PC-9 (cell line): ENCODE results near the gene CIAO2B. TPM values are rescaled to one million over a fixed set of nuclear protein-coding genes. Genes with fewer than 3 reads are reported as not detected.

Experiments
- BruUV-seq: library from RNA; stranded (reverse); fragments of 400-500 nt; replicated peaks from 2 replicates; lab custom pipeline; 2021; lab: Mats Ljungman, UMichigan
- CTCF ChIA-PET: fragments of 300-600 bp; sonication (Branson Sonifier 250); formaldehyde crosslinking; loops from one replicate; lab custom pipeline; 2022; ENCODE audit warnings: antibody characterized with exemption; lab: Charles Lee
- POLR2A ChIA-PET: fragments of 300-600 bp; sonication (Branson Sonifier 250); formaldehyde crosslinking; loops from one replicate; lab custom pipeline; 2022; ENCODE audit warnings: antibody characterized with exemption; ENCODE audit not compliant: unreplicated experiment; lab: Charles Lee
- DNase-seq, 2 experiments: peaks; one replicate each; pipeline versions ENCODE4 v3.0.0 to v3.0.0-alpha.2; 2015 to 2022; ENCODE audit warnings: mixed read lengths in 1 of 2
- H2AFZ ChIP-seq: fragments of 200-600 bp; sonication (generic); 2 replicates; pipeline ENCODE4 v1.8.1; 2017; ENCODE audit warnings: antibody characterized with exemption
- H3F3A ChIP-seq: fragments of 200-600 bp; sonication (generic); 2 replicates; pipeline ENCODE4 v1.8.1; 2017; ENCODE audit warnings: antibody characterized with exemption, mild to moderate bottlenecking, low read depth; ENCODE audit not compliant: insufficient read depth
- H3K27ac ChIP-seq: fragments of 200-600 bp; sonication (generic); 2 replicates; pipeline ENCODE4 v1.6.1; 2016; ENCODE audit warnings: mixed run types
- H3K27me3 ChIP-seq: fragments of 200-600 bp; sonication (generic); 2 replicates; pipeline ENCODE4 v1.6.1; 2016; ENCODE audit warnings: low read depth, mixed run types; ENCODE audit not compliant: insufficient read depth
- H3K36me3 ChIP-seq: fragments of 200-600 bp; sonication (generic); 2 replicates; pipeline ENCODE4 v1.6.1; 2016; ENCODE audit warnings: low read depth, mixed run types
- H3K4me1 ChIP-seq: fragments of 200-600 bp; sonication (generic); replicated peaks from 2 replicates; pipeline ENCODE4 v1.6.1; 2016; ENCODE audit warnings: mixed run types; ENCODE audit not compliant: insufficient read depth
- H3K4me2 ChIP-seq: fragments of 200-600 bp; sonication (generic); 2 replicates; pipeline ENCODE4 v1.6.1; 2017; ENCODE audit warnings: mixed run types
- H3K4me3 ChIP-seq: fragments of 200-600 bp; sonication (generic); 2 replicates; pipeline ENCODE4 v1.6.1; 2016; ENCODE audit warnings: mixed run types
- H3K79me2 ChIP-seq: fragments of 200-600 bp; sonication (generic); 2 replicates; pipeline ENCODE4 v1.6.1; 2017; ENCODE audit warnings: low read depth, mixed run types
- H3K9me2 ChIP-seq: fragments of 200-600 bp; sonication (generic); 2 replicates; pipeline ENCODE4 v1.8.1; 2017; ENCODE audit warnings: mild to moderate bottlenecking; ENCODE audit not compliant: insufficient read depth
- H3K9me3 ChIP-seq: fragments of 200-600 bp; sonication (generic); 2 replicates; pipeline ENCODE4 v1.8.1; 2016; ENCODE audit warnings: low read depth; ENCODE audit not compliant: insufficient read depth
- H4K20me1 ChIP-seq: fragments of 200-600 bp; sonication (generic); 2 replicates; pipeline ENCODE4 v1.8.1; 2017; ENCODE audit not compliant: insufficient read depth
- EZH2 ChIP-seq: fragments of 200-600 bp; sonication (generic); IDR thresholded peaks from 2 replicates; pipeline ENCODE4 v1.8.0; 2017; ENCODE audit warnings: antibody characterized with exemption, low read depth
- intact Hi-C: fragments of 100-400 bp; cut with micrococcal nuclease; formaldehyde crosslinking; loops from one replicate; pipeline ENCODE4 v1.10.0; 2022; ENCODE audit not compliant: unreplicated experiment
- total RNA-seq: library from RNA; stranded (reverse); gene quantifications from 2 replicates; pipeline ENCODE4 v1.2.3, GENCODE V29; 2021
- TF ChIP-seq, protein P1 (sequence below): fragments of 200-600 bp; sonication (generic); conservative IDR thresholded peaks from 2 replicates; pipeline ENCODE4 v1.6.1; 2017; ENCODE audit warnings: mixed run types, antibody characterized with exemption, mild to moderate bottlenecking, moderate library complexity

The CIAO2B gene
- total RNA-seq, 1 experiment from 2014 or later, result 87.1 TPM

DNA sequence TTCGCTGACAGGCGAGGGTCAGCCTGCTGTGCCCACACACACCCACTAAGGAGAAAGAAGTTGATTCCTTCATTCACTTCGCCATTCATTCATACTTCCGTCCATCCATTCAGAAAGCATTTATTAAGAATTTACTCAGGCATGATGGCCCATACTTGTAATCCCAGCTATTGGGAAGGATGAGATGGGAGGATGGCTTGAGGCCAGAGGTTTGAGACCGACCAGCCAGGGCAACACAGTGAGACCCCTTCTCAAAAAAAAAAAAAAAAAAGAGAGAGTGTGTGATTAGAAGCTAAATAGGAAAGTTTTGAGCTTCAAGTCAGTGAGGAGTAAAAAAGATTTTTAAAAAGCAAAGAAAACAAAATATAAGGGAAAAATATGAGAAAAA, 9.8 kb upstream of the CIAO2B start:
- ChIA-PET CTCF (interaction anchor here (0.5 to 0.6 kb wide), 2 partner anchors 45 to 426 kb away, joined by 7 to 9 read pairs; no protein-coding TSS in a partner anchor), POLR2A (interaction anchor here (0.6 kb wide), 1 partner anchor 203 kb away, joined by 14 read pairs; no protein-coding TSS in a partner anchor)
- Histone ChIP-seq H2AFZ (no peak overlapping the region), H3K79me2 (no peaks in the 10 kb centered on the region), H3K27ac (no peak overlapping the region), H3K27me3 (no peaks in the 10 kb centered on the region), H3K4me2 (no peak overlapping the region), H3F3A (peaks cover 18% of the 10 kb centered on the region; the same call in 1 of the 2 replicates), H3K4me3 (no peak overlapping the region), H3K4me1 (no peaks in the 10 kb centered on the region), H3K9me3 (no peaks in the 10 kb centered on the region), H3K36me3 (no peaks in the 10 kb centered on the region), H4K20me1 (no peaks in the 10 kb centered on the region), H3K9me2 (no peaks in the 10 kb centered on the region)
- BruUV-seq, result no TSS peak
- TF ChIP-seq EZH2, result no peak
- TF ChIP-seq, protein P1, sequence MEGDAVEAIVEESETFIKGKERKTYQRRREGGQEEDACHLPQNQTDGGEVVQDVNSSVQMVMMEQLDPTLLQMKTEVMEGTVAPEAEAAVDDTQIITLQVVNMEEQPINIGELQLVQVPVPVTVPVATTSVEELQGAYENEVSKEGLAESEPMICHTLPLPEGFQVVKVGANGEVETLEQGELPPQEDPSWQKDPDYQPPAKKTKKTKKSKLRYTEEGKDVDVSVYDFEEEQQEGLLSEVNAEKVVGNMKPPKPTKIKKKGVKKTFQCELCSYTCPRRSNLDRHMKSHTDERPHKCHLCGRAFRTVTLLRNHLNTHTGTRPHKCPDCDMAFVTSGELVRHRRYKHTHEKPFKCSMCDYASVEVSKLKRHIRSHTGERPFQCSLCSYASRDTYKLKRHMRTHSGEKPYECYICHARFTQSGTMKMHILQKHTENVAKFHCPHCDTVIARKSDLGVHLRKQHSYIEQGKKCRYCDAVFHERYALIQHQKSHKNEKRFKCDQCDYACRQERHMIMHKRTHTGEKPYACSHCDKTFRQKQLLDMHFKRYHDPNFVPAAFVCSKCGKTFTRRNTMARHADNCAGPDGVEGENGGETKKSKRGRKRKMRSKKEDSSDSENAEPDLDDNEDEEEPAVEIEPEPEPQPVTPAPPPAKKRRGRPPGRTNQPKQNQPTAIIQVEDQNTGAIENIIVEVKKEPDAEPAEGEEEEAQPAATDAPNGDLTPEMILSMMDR, result no peak
- intact Hi-C loops, result no loop called here
- DNase-seq, result no peak

DNA sequence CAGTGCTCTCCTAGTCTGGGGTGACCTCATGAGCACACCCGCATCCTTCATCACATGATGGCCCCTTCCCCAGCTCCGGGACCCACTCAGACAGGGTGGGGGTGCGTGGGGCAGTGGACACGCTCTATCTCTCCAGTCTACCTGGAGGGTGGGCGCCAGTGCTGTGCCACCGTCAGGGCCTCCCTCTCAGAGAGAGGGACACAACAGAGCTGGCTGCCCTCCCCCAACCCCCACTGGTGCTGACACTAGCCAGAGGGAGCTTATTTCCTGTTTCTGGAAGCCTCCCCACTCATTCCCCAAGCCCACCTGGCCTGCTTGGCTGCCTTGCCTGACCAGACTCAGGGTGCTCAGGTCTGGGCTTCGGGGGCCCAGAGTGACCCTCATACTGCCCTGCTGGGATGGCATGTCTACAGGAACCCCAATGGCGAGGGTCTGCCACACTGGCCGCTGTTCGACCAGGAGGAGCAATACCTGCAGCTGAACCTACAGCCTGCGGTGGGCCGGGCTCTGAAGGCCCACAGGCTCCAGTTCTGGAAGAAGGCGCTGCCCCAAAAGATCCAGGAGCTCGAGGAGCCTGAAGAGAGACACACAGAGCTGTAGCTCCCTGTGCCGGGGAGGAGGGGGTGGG, 9.3 kb upstream of the CIAO2B start:
- no peak overlapping the region for H3K27ac ChIP-seq
- H4K20me1 ChIP-seq, result peaks cover 4% of the 10 kb centered on the region; the same call in 1 of the 2 replicates
- H3F3A ChIP-seq, result peaks cover 18% of the 10 kb centered on the region; the same call in 1 of the 2 replicates
- ChIA-PET POLR2A (interaction anchor here (0.6 kb wide), 1 partner anchor 203 kb away, joined by 14 read pairs; no protein-coding TSS in a partner anchor), CTCF (no interaction called here)
- no peaks in the 10 kb centered on the region for H3K9me3 ChIP-seq
- no peaks in the 10 kb centered on the region for H3K27me3 ChIP-seq
- no peaks in the 10 kb centered on the region for H3K36me3 ChIP-seq
- no TSS peak for BruUV-seq
- no peak overlapping the region for H2AFZ ChIP-seq
- H3K79me2 ChIP-seq, result no peaks in the 10 kb centered on the region
- H3K4me2 ChIP-seq, result no peak overlapping the region
- H3K4me3 ChIP-seq, result no peak overlapping the region
- no peak for DNase-seq
- intact Hi-C loops, result no loop called here
- H3K9me2 ChIP-seq, result no peaks in the 10 kb centered on the region
- TF ChIP-seq, protein P1, result no peak
- TF ChIP-seq EZH2, result no peak
- no peaks in the 10 kb centered on the region for H3K4me1 ChIP-seq

DNA sequence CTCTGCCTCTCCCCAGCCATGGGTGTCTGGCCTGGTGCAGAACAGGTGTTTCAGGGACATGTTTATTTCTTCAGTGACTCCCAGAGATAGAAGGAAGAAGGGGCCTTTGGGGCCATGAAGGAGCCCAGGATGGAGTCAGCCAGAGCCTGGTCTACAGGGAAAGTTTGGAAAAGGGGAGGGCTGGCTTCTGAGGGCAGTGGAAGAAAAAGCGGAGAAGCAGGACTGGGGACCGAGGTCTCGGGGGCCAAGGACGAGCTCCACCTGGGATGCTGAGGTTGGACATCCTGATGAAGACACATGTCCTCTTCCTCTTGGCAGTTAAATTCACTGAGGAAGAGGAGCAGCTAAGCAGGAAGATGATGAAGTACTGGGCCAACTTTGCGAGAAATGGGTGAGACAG, 8.8 kb upstream of the CIAO2B start:
- Histone ChIP-seq H3K4me2 (no peak overlapping the region), H4K20me1 (peaks cover 4% of the 10 kb centered on the region; the same call in 1 of the 2 replicates), H3K79me2 (no peaks in the 10 kb centered on the region), H3K27me3 (no peaks in the 10 kb centered on the region), H3K27ac (no peak overlapping the region), H3K9me2 (no peaks in the 10 kb centered on the region), H3K9me3 (no peaks in the 10 kb centered on the region), H3F3A (peaks cover 18% of the 10 kb centered on the region; the same call in 1 of the 2 replicates), H3K36me3 (no peaks in the 10 kb centered on the region), H3K4me1 (no peaks in the 10 kb centered on the region), H2AFZ (no peak overlapping the region), H3K4me3 (no peak overlapping the region)
- ChIA-PET POLR2A (interaction anchor here (0.5 kb wide), 1 partner anchor 14 kb away, joined by 6 read pairs; no protein-coding TSS in a partner anchor), CTCF (interaction anchor here (0.7 kb wide), 1 partner anchor 16 kb away, joined by 3 read pairs; no protein-coding TSS in a partner anchor)
- intact Hi-C loops, result no loop called here
- BruUV-seq, result no TSS peak
- no peak for DNase-seq
- TF ChIP-seq EZH2, result no peak
- TF ChIP-seq, protein P1, result no peak
